ENCODE results near the gene ISCA2.

ISCA2 gene

DNA sequence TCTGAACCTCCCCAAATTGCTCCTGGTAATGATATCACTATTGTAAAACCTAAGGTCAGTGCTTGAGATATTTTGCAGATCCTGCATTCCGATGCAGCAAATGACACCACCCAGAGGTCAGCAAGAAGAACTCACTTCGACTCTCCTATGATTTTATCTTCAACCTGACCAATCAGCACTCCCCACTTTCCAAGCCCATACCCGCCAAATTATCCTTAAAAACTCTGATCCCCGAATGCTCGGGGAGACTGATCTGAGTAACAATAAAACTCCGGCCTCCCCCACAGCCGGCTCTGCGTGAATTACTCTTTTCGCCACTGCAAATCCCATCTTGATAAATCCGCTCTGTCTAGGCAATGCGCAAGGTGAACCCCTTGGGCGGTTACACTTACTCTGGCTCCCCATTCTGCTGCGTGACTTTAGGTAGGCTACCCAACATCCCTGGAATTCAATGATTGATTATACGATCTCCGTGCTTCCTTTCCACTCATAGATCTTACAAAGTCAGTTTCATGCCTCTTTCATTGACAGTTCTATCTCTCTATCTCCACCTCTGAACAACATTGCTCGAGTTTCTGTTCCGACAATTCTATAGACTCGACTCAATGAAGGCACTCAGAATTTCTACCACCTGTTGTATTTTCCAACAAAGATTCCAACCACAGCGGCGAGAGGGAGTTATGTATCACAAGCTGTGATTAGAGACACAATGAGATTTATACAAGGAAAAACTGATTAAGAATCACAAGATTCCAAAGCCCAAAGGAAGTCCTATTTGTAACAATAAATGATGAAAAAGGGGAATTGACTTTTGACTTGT, 1.4 kb upstream of the ISCA2 start (continued):
- TF ChIP-seq ZNF175 (tag by site-specific recombination; IDR thresholded peaks at IDR 0.05) (no peak), ZNF2 (tag by site-specific recombination; IDR thresholded peaks at IDR 0.05) (no peak), RBAK (tag by site-specific recombination; IDR thresholded peaks at IDR 0.05) (no peak), ZNF214 (tag by site-specific recombination; IDR thresholded peaks at IDR 0.05; ENCODE audit: borderline replicate concordance) (no peak), ZBTB17 (tag by site-specific recombination; IDR thresholded peaks at IDR 0.05) (peak; percentile 96), ZNF701 (tag by site-specific recombination; IDR thresholded peaks at IDR 0.05) (no peak), ZNF544 (tag by site-specific recombination; IDR thresholded peaks at IDR 0.05) (no peak), ZNF501 (tag by site-specific recombination; IDR thresholded peaks at IDR 0.05) (0 out of 2 replicates have a peak, but pooled peaks have one; percentile 60), SCRT1 (tag by site-specific recombination; IDR thresholded peaks at IDR 0.05; ENCODE audit: borderline replicate concordance) (peak; percentile 57; the same call in 1 of the 2 replicates), ZNF416 (tag by site-specific recombination; IDR thresholded peaks at IDR 0.05) (no peak), OSR2 (tag by site-specific recombination; IDR thresholded peaks at IDR 0.05) (no peak), HOXD13 (CRISPR knock-in tag; IDR thresholded peaks at IDR 0.05; ENCODE audit: borderline replicate concordance) (no peak), ZNF19 (tag by site-specific recombination; IDR thresholded peaks at IDR 0.05; ENCODE audit: low read depth) (no peak), ZBTB20 (tag by site-specific recombination; IDR thresholded peaks at IDR 0.05) (peak; percentile 15; the same call in 1 of the 2 replicates), ZNF48 (tag by site-specific recombination; IDR thresholded peaks at IDR 0.05) (no peak), ZNF292 (tag by site-specific recombination; IDR thresholded peaks at IDR 0.05; ENCODE audit: borderline replicate concordance, low read depth) (no peak), FEZF1 (tag by site-specific recombination; IDR thresholded peaks at IDR 0.05) (no peak), ZNF274 (IDR thresholded peaks at IDR 0.05; ENCODE audit: low read length) (no peak), ZNF274 (tag by site-specific recombination; IDR thresholded peaks at IDR 0.05; ENCODE audit: borderline replicate concordance) (no peak), ZNF670 (tag by site-specific recombination; IDR thresholded peaks at IDR 0.05; ENCODE audit: low read depth) (no peak), ZNF549 (tag by site-specific recombination; IDR thresholded peaks at IDR 0.05) (no peak), ZNF202 (tag by site-specific recombination; IDR thresholded peaks at IDR 0.05; ENCODE audit: borderline replicate concordance) (no peak), ZNF658 (tag by site-specific recombination; IDR thresholded peaks at IDR 0.05) (no peak), GLIS2 (tag by site-specific recombination; IDR thresholded peaks at IDR 0.05) (no peak)
- TF ChIP-seq, protein P1, sequence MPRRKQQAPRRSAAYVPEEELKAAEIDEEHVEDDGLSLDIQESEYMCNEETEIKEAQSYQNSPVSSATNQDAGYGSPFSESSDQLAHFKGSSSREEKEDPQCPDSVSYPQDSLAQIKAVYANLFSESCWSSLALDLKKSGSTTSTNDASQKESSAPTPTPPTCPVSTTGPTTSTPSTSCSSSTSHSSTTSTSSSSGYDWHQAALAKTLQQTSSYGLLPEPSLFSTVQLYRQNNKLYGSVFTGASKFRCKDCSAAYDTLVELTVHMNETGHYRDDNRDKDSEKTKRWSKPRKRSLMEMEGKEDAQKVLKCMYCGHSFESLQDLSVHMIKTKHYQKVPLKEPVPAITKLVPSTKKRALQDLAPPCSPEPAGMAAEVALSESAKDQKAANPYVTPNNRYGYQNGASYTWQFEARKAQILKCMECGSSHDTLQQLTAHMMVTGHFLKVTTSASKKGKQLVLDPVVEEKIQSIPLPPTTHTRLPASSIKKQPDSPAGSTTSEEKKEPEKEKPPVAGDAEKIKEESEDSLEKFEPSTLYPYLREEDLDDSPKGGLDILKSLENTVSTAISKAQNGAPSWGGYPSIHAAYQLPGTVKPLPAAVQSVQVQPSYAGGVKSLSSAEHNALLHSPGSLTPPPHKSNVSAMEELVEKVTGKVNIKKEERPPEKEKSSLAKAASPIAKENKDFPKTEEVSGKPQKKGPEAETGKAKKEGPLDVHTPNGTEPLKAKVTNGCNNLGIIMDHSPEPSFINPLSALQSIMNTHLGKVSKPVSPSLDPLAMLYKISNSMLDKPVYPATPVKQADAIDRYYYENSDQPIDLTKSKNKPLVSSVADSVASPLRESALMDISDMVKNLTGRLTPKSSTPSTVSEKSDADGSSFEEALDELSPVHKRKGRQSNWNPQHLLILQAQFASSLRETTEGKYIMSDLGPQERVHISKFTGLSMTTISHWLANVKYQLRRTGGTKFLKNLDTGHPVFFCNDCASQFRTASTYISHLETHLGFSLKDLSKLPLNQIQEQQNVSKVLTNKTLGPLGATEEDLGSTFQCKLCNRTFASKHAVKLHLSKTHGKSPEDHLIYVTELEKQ (tag by site-specific recombination; IDR thresholded peaks at IDR 0.05; ENCODE audit: borderline replicate concordance), result no peak
- TF ChIP-seq, protein P2, sequence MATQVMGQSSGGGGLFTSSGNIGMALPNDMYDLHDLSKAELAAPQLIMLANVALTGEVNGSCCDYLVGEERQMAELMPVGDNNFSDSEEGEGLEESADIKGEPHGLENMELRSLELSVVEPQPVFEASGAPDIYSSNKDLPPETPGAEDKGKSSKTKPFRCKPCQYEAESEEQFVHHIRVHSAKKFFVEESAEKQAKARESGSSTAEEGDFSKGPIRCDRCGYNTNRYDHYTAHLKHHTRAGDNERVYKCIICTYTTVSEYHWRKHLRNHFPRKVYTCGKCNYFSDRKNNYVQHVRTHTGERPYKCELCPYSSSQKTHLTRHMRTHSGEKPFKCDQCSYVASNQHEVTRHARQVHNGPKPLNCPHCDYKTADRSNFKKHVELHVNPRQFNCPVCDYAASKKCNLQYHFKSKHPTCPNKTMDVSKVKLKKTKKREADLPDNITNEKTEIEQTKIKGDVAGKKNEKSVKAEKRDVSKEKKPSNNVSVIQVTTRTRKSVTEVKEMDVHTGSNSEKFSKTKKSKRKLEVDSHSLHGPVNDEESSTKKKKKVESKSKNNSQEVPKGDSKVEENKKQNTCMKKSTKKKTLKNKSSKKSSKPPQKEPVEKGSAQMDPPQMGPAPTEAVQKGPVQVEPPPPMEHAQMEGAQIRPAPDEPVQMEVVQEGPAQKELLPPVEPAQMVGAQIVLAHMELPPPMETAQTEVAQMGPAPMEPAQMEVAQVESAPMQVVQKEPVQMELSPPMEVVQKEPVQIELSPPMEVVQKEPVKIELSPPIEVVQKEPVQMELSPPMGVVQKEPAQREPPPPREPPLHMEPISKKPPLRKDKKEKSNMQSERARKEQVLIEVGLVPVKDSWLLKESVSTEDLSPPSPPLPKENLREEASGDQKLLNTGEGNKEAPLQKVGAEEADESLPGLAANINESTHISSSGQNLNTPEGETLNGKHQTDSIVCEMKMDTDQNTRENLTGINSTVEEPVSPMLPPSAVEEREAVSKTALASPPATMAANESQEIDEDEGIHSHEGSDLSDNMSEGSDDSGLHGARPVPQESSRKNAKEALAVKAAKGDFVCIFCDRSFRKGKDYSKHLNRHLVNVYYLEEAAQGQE (tag by site-specific recombination; IDR thresholded peaks at IDR 0.05), result no peak
- TF ChIP-seq, protein P3, sequence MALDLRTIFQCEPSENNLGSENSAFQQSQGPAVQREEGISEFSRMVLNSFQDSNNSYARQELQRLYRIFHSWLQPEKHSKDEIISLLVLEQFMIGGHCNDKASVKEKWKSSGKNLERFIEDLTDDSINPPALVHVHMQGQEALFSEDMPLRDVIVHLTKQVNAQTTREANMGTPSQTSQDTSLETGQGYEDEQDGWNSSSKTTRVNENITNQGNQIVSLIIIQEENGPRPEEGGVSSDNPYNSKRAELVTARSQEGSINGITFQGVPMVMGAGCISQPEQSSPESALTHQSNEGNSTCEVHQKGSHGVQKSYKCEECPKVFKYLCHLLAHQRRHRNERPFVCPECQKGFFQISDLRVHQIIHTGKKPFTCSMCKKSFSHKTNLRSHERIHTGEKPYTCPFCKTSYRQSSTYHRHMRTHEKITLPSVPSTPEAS (tag by site-specific recombination; IDR thresholded peaks at IDR 0.05), result no peak
